HepG2 (cell line): ENCODE results near the gene MARF1. TPM values are rescaled to one million over a fixed set of nuclear protein-coding genes. Genes with fewer than 3 reads are reported as not detected.

ENCODE experiments used
- FOXP1 ChIP-seq, 2 experiments: fragments of 450-650 bp in 1 of 2; IDR thresholded peaks; 2 replicates each; pipeline ENCODE4 v1.6.1; 2017 to 2018; ENCODE audit warnings: antibody characterized with exemption in 1 of 2
- FOXP4 ChIP-seq: sonication (generic); formaldehyde crosslinking; IDR thresholded peaks from 2 replicates; pipeline ENCODE4 v1.4.0; 2020; ENCODE audit warnings: missing genetic modification reagents
- IRF2 ChIP-seq: IDR thresholded peaks from 2 replicates; pipeline ENCODE4 v1.6.1; 2018; ENCODE audit warnings: missing genetic modification reagents, missing compliant biosample characterization
- KLF12 ChIP-seq: sonication (generic); formaldehyde crosslinking; IDR thresholded peaks from 2 replicates; pipeline ENCODE4 v1.4.0; 2020; ENCODE audit warnings: missing genetic modification reagents, borderline replicate concordance
- KLF13 ChIP-seq: sonication (generic); formaldehyde crosslinking; IDR thresholded peaks from 2 replicates; pipeline ENCODE4 v1.4.0; 2020; ENCODE audit warnings: mild to moderate bottlenecking, missing genetic modification reagents
- NFATC3 ChIP-seq: sonication (generic); formaldehyde crosslinking; IDR thresholded peaks from 2 replicates; pipeline ENCODE4 v1.5.1; 2020; ENCODE audit warnings: mild to moderate bottlenecking, missing genetic modification reagents
- SAFB2 ChIP-seq: sonication (generic); formaldehyde crosslinking; IDR thresholded peaks from 2 replicates; pipeline ENCODE4 v1.5.1; 2020; ENCODE audit warnings: missing genetic modification reagents, low read depth, mild to moderate bottlenecking, borderline replicate concordance
- SATB2 ChIP-seq: sonication (generic); formaldehyde crosslinking; IDR thresholded peaks from 2 replicates; pipeline ENCODE4 v1.5.0; 2020; ENCODE audit warnings: missing genetic modification reagents
- SETDB1 ChIP-seq: sonication (generic); formaldehyde crosslinking; IDR thresholded peaks from 2 replicates; pipeline ENCODE4 v1.5.1; 2020; ENCODE audit warnings: missing genetic modification reagents, mild to moderate bottlenecking, borderline replicate concordance
- SOX5 ChIP-seq: IDR thresholded peaks from 2 replicates; pipeline ENCODE4 v1.6.1; 2016; ENCODE audit warnings: borderline replicate concordance
- SOX6 ChIP-seq, 2 experiments: fragments of 450-650 bp in 1 of 2; sonication (generic) in 1 of 2; formaldehyde crosslinking in 1 of 2; IDR thresholded peaks; 2 replicates each; pipeline versions ENCODE4 v1.4.0 to v1.6.1; 2017 to 2020; ENCODE audit warnings: antibody characterized with exemption in 1 of 2, mild to moderate bottlenecking in 1 of 2, missing genetic modification reagents in 1 of 2
- ZBTB3 ChIP-seq: sonication (generic); formaldehyde crosslinking; IDR thresholded peaks from 2 replicates; pipeline ENCODE4 v1.4.0; 2020; ENCODE audit warnings: low read depth, mild to moderate bottlenecking, moderate library complexity, missing genetic modification reagents, borderline replicate concordance
- ZBTB44 ChIP-seq: sonication (generic); formaldehyde crosslinking; IDR thresholded peaks from 2 replicates; pipeline ENCODE4 v1.4.0; 2020; ENCODE audit warnings: missing genetic modification reagents
- ZC3H13 ChIP-seq: sonication (generic); formaldehyde crosslinking; IDR thresholded peaks from 2 replicates; pipeline ENCODE4 v1.8.1; 2023; ENCODE audit warnings: mild to moderate bottlenecking, missing genetic modification reagents, moderate library complexity
- ZNF10 ChIP-seq: sonication (generic); formaldehyde crosslinking; IDR thresholded peaks from 2 replicates; pipeline ENCODE4 v1.4.0; 2020; ENCODE audit warnings: mild to moderate bottlenecking, low read depth, missing genetic modification reagents, borderline replicate concordance
- ZNF292 ChIP-seq: sonication (generic); formaldehyde crosslinking; IDR thresholded peaks from 2 replicates; pipeline ENCODE4 v1.8.1; 2022; ENCODE audit warnings: mild to moderate bottlenecking, low read depth, missing genetic modification reagents, borderline replicate concordance
- ZNF326 ChIP-seq: sonication (generic); formaldehyde crosslinking; IDR thresholded peaks from 2 replicates; pipeline ENCODE4 v1.4.0; 2020; ENCODE audit warnings: missing genetic modification reagents, borderline replicate concordance
- ZNF639 ChIP-seq: conservative IDR thresholded peaks from 2 replicates; pipeline ENCODE4 v1.6.1; 2018; ENCODE audit warnings: missing genetic modification reagents
- ZNF768 ChIP-seq: sonication (generic); formaldehyde crosslinking; IDR thresholded peaks from 2 replicates; pipeline ENCODE4 v1.4.0; 2020; ENCODE audit warnings: missing genetic modification reagents
- polyA plus RNA-seq, 8 experiments: library from polyadenylated mRNA; depleted of rRNA in 3 of 8; stranded (reverse) in 7 of 8; unstranded in 1 of 8; fragments of >200 nt; fragmentation: Illumina TruSeq in 4 of 8; extraction: Trizol in 4 of 8; gene quantifications; 2 replicates each; pipeline versions ENCODE4 v1.2.1 to v1.2.3, GENCODE V29; 2011 to 2016; ENCODE audit warnings: low read depth in 4 of 8, missing spikeins in 1 of 8, mixed read lengths in 1 of 8; ENCODE audit not compliant: insufficient read depth in 1 of 8
- total RNA-seq, 5 experiments: library from RNA; depleted of rRNA; stranded (reverse); fragments of >200 nt; fragmentation: Illumina TruSeq; extraction: Trizol; gene quantifications; 2 replicates each; pipeline ENCODE4 v1.2.3, GENCODE V29; 2016; ENCODE audit warnings: low read depth in 1 of 5
- TF ChIP-seq, protein P1 (sequence below): sonication (generic); formaldehyde crosslinking; IDR thresholded peaks from 2 replicates; pipeline ENCODE4 v1.5.0; 2020; ENCODE audit warnings: mild to moderate bottlenecking, missing genetic modification reagents, borderline replicate concordance

Gene MARF1
- total and polyA plus RNA-seq, 2 of the 13 experiments (the other 11 are each of a cell fraction or from before 2014, with no cell fraction given) = 8.7 to 20.7 TPM

- TF ChIP-seq ZC3H13 (CRISPR knock-in tag) = no peak; the same call in 1 of the 2 replicates
- peak; percentile 100 for TF ChIP-seq FOXP4 (CRISPR knock-in tag)
- peak; percentile 89; the same call in 1 of the 2 replicates for TF ChIP-seq ZBTB44 (CRISPR knock-in tag)
- TF ChIP-seq ZNF768 (CRISPR knock-in tag) = no peak
- no peak for TF ChIP-seq ZNF10 (CRISPR knock-in tag)
- peak; percentile 91 for TF ChIP-seq ZBTB3
- TF ChIP-seq SOX5 (CRISPR knock-in tag) = peak; percentile 99
- TF ChIP-seq, protein P1, sequence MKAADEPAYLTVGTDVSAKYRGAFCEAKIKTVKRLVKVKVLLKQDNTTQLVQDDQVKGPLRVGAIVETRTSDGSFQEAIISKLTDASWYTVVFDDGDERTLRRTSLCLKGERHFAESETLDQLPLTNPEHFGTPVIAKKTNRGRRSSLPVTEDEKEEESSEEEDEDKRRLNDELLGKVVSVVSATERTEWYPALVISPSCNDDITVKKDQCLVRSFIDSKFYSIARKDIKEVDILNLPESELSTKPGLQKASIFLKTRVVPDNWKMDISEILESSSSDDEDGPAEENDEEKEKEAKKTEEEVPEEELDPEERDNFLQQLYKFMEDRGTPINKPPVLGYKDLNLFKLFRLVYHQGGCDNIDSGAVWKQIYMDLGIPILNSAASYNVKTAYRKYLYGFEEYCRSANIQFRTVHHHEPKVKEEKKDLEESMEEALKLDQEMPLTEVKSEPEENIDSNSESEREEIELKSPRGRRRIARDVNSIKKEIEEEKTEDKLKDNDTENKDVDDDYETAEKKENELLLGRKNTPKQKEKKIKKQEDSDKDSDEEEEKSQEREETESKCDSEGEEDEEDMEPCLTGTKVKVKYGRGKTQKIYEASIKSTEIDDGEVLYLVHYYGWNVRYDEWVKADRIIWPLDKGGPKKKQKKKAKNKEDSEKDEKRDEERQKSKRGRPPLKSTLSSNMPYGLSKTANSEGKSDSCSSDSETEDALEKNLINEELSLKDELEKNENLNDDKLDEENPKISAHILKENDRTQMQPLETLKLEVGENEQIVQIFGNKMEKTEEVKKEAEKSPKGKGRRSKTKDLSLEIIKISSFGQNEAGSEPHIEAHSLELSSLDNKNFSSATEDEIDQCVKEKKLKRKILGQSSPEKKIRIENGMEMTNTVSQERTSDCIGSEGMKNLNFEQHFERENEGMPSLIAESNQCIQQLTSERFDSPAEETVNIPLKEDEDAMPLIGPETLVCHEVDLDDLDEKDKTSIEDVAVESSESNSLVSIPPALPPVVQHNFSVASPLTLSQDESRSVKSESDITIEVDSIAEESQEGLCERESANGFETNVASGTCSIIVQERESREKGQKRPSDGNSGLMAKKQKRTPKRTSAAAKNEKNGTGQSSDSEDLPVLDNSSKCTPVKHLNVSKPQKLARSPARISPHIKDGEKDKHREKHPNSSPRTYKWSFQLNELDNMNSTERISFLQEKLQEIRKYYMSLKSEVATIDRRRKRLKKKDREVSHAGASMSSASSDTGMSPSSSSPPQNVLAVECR (CRISPR knock-in tag) = peak; percentile 89; the same call in 1 of the 2 replicates
- TF ChIP-seq ZNF292 (CRISPR knock-in tag) = peak; percentile 89; the same call in 1 of the 2 replicates
- no peak for TF ChIP-seq NFATC3
- peak; percentile 88; the same call in 1 of the 2 replicates for TF ChIP-seq SAFB2 (CRISPR knock-in tag)
- TF ChIP-seq SETDB1 (CRISPR knock-in tag) = no peak
- TF ChIP-seq FOXP1 (IDR thresholded peaks at IDR 0.05) = peak; percentile 91
- TF ChIP-seq FOXP1 (CRISPR knock-in tag; IDR thresholded peaks at IDR 0.05) = peak; percentile 100
- no peak for TF ChIP-seq ZNF326 (CRISPR knock-in tag)
- peak; percentile 98 for TF ChIP-seq KLF12 (CRISPR knock-in tag)
- 0 out of 2 replicates have a peak, but pooled peaks have one; percentile 20 for TF ChIP-seq SATB2 (CRISPR knock-in tag)
- no peak for TF ChIP-seq KLF13 (CRISPR knock-in tag)
- peak; percentile 99 for TF ChIP-seq IRF2 (CRISPR knock-in tag)
- TF ChIP-seq ZNF639 = peak; percentile 89
- TF ChIP-seq SOX6 (IDR thresholded peaks at IDR 0.05) = no peak
- TF ChIP-seq SOX6 (CRISPR knock-in tag; IDR thresholded peaks at IDR 0.05) = peak; percentile 100
Observed at GRCh38 chr16:15672514-15673167, 29.7 kb upstream of the MARF1 start (continued).
